UCSD-AML1 (cell line): ENCODE data around the gene RAB3D.
"Not testable (repeated sequence)": the region's sequence is repeated elsewhere in the genome, so short reads cannot be mapped to it uniquely, and the experiment has no call there.

Experiments
- DNase-seq: peaks from one replicate; lab custom pipeline; 2025; ENCODE audit not compliant: unreplicated experiment; lab: John Stamatoyannopoulos, UW

Gene RAB3D

GRCh38 chr19:11338569-11339253, 746 bp downstream of the RAB3D start:
- no peak for DNase-seq

- no peak for DNase-seq
These were observed 1.3 kb downstream of the RAB3D start for GRCh38 chr19:11338121-11338520.

GRCh38 chr19:11337080-11337479, 2.4 kb downstream of the RAB3D start:
- DNase-seq, result peak; percentile 71

GRCh38 chr19:11335449-11336146, 3.9 kb downstream of the RAB3D start:
- no peak for DNase-seq

GRCh38 chr19:11333838-11334237, 5.6 kb downstream of the RAB3D start:
- DNase-seq, result not testable (repeated sequence)

- no peak for DNase-seq
These were observed 6.6 kb downstream of the RAB3D start for GRCh38 chr19:11332822-11333221.

- DNase-seq, result no peak
These were observed 8.0 kb downstream of the RAB3D start for GRCh38 chr19:11331502-11331901.

- DNase-seq, result no peak
These were observed 9.3 kb downstream of the RAB3D start for GRCh38 chr19:11330127-11330526.

GRCh38 chr19:11325544-11325943, 13.9 kb downstream of the RAB3D start:
- DNase-seq, result no peak

- no peak for DNase-seq
These were observed 14.6 kb downstream of the RAB3D start for GRCh38 chr19:11324748-11325389.

GRCh38 chr19:11324079-11324661, 15.3 kb downstream of the RAB3D start:
- peak; percentile 83 for DNase-seq

- no peak for DNase-seq
These were observed 15.8 kb downstream of the RAB3D start for GRCh38 chr19:11323601-11324078.

- DNase-seq, result no peak
These were observed 17.0 kb downstream of the RAB3D start for GRCh38 chr19:11322269-11323024.

GRCh38 chr19:11321191-11322126, 18.0 kb downstream of the RAB3D start:
- no peak for DNase-seq

GRCh38 chr19:11320278-11320995, 19.0 kb downstream of the RAB3D start:
- not testable (repeated sequence) for DNase-seq

GRCh38 chr19:11306337-11306736, 33.1 kb downstream of the RAB3D start:
- no peak for DNase-seq

- DNase-seq, result no peak
These were observed 34.5 kb downstream of the RAB3D start for GRCh38 chr19:11304936-11305335.

GRCh38 chr19:11300811-11301120, 38.7 kb downstream of the RAB3D start:
- DNase-seq, result no peak
